PFSK-1 (cell line): ENCODE data around the gene GMPPA.

Experiments used
- FOXP2 ChIP-seq: optimal IDR thresholded peaks from 2 replicates; pipeline ENCODE3; 2011; ENCODE audit warnings: borderline replicate concordance, control low read depth, inconsistent platforms; ENCODE audit not compliant: insufficient read depth; ENCODE audit errors: extremely low read length, extremely low read depth
- POLR2AphosphoS5 ChIP-seq: IDR thresholded peaks from 2 replicates; pipeline ENCODE4 v1.6.1; 2012; ENCODE audit warnings: low read depth, mild to moderate bottlenecking, control low read depth, low read length, moderate library complexity
- REST ChIP-seq, 2 experiments: IDR thresholded peaks; 2 replicates each; pipeline versions ENCODE4 v1.6.1 to v1.8.0; 2011 to 2012; ENCODE audit warnings: low read depth in 2 of 2, low read length in 2 of 2, control low read depth in 1 of 2, inconsistent platforms in 1 of 2, mild to moderate bottlenecking in 1 of 2, moderate library complexity in 1 of 2; ENCODE audit not compliant: insufficient read depth in 1 of 2
- SIN3A ChIP-seq: IDR thresholded peaks from 2 replicates; pipeline ENCODE4 v1.6.1; 2012; ENCODE audit warnings: mild to moderate bottlenecking, low read length, moderate library complexity, borderline replicate concordance; ENCODE audit not compliant: insufficient read depth
- TAF1 ChIP-seq: IDR thresholded peaks from 2 replicates; pipeline ENCODE4 v1.6.1; 2012; ENCODE audit warnings: low read length, control low read depth, borderline replicate concordance; ENCODE audit not compliant: insufficient read depth

Gene GMPPA

GRCh38 chr2:219489315-219489714 lies 9.4 kb upstream of the GMPPA start:
- TF ChIP-seq SIN3A (no peak), FOXP2 (no peak), REST (IDR thresholded peaks at IDR 0.05; ENCODE audit: insufficient read depth in 1 of 2, low read depth in 2 of 2, low read length in 2 of 2) (no peak), TAF1 (no peak), POLR2AphosphoS5 (no peak)

DNA sequence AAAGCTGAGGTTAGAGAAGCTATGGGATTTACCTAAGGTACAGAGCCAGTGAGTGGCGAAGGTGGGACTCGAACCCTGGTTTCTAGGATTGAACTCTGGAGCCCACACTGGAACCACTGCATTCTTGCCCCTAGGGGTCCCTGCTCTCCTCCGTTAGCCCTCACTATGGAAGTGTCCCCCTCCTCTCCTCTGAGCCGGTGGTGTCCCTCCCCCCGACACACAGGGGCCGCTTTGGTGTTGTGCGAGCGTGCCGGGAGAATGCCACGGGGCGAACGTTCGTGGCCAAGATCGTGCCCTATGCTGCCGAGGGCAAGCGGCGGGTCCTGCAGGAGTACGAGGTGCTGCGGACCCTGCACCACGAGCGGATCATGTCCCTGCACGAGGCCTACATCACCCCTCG lies 8.5 kb upstream of the GMPPA start:
- TF ChIP-seq SIN3A (no peak), TAF1 (no peak), FOXP2 (no peak), REST (IDR thresholded peaks at IDR 0.05; ENCODE audit: insufficient read depth in 1 of 2, low read depth in 2 of 2, low read length in 2 of 2) (no peak), POLR2AphosphoS5 (no peak)

DNA sequence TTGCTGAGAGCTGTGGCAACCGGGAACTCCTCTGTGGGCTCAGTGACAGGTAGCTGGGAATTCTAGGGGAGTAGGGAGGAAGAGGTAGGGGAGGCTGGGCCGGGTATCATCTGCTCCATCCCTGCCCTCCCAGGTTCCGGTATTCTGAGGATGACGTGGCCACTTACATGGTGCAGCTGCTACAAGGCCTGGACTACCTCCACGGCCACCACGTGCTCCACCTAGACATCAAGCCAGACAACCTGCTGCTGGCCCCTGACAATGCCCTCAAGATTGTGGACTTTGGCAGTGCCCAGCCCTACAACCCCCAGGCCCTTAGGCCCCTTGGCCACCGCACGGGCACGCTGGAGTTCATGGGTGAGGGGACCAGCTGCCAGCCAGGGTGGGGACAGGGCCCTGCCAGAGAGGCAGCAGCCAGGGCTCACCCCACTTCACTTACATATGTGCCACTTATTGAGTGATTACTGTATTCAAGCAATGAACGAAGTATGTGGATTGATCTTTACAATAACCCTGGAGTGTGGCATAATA lies 8.0 kb upstream of the GMPPA start:
- TF ChIP-seq REST (IDR thresholded peaks at IDR 0.05; ENCODE audit: insufficient read depth in 1 of 2, low read depth in 2 of 2, low read length in 2 of 2) (no peak), FOXP2 (no peak), SIN3A (no peak), TAF1 (no peak), POLR2AphosphoS5 (no peak)

GRCh38 chr2:219491278-219491963 lies 7.3 kb upstream of the GMPPA start:
- TF ChIP-seq REST (IDR thresholded peaks at IDR 0.05; ENCODE audit: insufficient read depth in 1 of 2, low read depth in 2 of 2, low read length in 2 of 2) (no peak), TAF1 (no peak), SIN3A (no peak), FOXP2 (no peak)

DNA sequence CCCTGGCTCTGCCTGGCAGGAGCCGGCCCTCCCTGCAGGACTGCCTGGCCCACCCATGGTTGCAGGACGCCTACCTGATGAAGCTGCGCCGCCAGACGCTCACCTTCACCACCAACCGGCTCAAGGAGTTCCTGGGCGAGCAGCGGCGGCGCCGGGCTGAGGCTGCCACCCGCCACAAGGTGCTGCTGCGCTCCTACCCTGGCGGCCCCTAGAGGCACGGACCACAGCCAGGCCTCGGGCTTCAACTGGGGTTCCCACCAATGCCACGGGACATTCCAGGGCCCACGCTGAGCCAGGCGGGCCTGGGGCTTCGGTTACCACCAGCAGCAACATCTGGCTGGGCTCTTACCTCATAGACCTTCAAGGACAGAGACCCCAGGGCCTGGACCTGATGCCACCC lies 6.1 kb upstream of the GMPPA start:
- TF ChIP-seq POLR2AphosphoS5 (no peak), REST (IDR thresholded peaks at IDR 0.05; ENCODE audit: insufficient read depth in 1 of 2, low read depth in 2 of 2, low read length in 2 of 2) (no peak), TAF1 (no peak), SIN3A (no peak)
